ENCODE measurements around the gene DOCK10.
"Not testable (repeated sequence)": the region's sequence is repeated elsewhere in the genome, so short reads cannot be mapped to it uniquely, and the experiment has no call there.

The DOCK10 gene

DNA sequence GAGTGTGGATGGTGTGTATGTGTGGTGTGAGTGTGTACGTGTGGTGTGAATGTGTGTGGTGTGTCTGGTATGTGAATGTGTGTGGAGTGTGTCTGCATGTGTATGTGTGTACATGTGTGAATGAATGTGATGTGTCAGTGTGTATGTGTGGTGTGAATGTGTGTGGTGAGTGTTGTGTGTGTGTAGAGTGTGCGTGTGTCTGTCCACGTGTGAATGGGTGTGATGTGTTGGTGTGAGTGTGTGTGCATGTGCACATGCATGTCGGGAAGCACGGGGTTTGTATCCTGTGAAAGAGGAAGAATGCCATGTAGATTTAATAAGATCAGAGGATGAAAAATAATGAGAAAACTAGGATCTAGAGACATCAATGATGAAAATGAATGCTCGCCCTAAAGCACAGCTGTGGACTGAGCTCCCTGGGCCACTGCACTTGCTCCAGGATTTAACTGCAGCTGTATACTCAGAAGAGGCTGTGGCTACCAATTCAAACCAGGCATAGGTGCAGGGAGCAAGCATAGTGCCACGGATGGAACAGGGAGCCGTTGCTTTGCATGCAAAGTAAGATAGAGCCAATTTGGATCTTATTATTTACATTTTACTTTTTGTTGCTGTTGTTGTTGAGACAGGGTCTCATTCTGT is 122.7 kb downstream of the DOCK10 start:
- DNase-seq (ENCODE audit: low read depth in 2 of 2): no peak

DNA sequence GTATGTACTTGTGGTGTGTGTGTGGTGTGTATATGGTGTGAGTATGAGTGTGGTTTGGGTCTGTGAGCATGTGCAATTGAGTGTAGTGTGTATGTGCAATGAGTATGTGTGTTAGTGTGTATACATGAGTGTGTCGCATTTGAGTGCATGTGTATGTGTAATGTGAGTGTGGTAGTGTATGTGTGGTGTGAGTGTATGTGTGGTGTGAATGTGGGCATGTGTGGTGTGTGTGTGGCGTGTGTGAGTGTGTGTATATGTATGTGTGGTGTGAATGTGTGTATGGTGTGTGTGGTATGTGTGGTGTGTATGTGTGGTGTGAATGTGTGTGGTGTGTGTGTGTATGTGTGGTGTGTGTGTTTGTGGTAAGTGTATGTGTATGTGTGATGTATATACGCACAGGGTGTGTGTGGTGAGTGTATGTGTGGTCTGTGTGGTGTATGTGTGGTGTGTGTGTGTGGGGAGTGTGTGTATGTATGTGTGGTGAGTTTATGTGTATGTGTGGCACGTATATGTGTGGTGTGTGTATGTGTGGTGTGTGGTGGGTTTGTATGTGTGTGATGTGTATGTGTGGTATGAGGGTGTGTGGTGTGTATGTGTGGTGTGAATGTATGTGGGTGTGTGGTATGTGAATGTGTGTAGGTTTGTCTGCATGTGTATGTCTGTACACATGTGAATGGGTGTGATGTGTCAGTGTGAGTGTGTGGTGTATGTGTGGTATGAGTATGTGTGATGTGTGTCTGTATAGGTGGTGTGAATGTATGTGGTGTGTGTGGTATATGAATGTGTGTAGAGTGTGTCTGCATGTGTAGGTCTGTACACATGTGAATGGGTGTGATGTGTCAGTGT is 123.4 kb downstream of the DOCK10 start:
- no peak for DNase-seq (ENCODE audit: low read depth in 2 of 2)

DNA sequence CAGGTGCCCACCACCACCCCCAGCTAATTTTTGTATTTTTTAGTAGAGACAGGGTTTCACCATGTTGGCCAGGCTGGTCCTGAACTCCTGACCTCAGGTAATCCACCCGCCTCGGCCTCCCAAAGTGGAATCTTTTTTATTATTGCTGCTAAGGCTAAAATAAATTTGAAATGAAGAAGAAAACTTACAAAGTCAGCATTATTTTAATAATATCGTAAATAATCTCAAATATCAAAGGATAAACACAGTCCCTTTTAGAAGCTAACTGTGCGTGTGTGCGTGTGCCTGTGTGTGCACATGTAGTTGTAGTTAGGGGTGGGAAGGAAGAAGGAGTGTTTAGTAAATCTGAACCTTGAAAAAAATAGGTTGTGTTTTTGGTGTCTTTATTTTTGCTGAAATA is 125.0 kb downstream of the DOCK10 start:
- DNase-seq (ENCODE audit: low read depth in 2 of 2): not testable (repeated sequence)

DNA sequence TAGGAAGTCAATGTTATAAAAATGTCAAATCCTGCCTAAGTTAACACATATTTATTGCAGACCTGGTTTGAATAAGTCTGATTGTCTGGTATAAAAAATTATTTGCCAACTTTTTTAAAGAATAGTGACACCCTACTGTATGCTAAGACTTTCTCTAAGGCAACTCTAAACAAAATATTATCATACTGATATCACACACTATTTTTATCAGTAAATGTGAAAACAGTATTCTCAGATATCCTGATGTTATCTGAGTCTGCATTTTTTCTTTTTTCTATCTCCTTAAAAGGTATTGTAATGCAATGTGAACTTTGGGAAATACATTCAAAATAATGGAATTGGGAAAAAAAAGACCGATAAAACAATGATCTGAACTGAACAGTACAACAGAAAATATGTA is 127.1 kb downstream of the DOCK10 start:
- no peak for DNase-seq (ENCODE audit: low read depth in 2 of 2)

DNA sequence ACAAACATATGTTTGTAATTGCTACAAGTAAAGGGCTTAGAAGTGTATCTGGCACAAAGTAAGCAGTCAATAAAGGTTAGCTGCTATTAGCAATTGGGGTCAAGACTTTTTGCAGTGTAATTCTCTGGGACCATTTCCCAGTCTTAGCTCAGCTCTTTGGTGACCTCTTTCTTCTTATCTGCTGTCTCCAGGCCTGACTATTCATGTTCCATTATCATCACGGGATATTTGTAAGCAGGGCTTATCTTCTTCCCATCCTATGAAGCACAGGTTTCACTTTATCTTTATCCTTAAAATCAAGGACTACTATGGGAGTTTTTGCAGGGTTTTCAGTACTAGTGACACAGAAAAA is 131.7 kb downstream of the DOCK10 start:
- no peak for DNase-seq (ENCODE audit: low read depth in 2 of 2)

DNA sequence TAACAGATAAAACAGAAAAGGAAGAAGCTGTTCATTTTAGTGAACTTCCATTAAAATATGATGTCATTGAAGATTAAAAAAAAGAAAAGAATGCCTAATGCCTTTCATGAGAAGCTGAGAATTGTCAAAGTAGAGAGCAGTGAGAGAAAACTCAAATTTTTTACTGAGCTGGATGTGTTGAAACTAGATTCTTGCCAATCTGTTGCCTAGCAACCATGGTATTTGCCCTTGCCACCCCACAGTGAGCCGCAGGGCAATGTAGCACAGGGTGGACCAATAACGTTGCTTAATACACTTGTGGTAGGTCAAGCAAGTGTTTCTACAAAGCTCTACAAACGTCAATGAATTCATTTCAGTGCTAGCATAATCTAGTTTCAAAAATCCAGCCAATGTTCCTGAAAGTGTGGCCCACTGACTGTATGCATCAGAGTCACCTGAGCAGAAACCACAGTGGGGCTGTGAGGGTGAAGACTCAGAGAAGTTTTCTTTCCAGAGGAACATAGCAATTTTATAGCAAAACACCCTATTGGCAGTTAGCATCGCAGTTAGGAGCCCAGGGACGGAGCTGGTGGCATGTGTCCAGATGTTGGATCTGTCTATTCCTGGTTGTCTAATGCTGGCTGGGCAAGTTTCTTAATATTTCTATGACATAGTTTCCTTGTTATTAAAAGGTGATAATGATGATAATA is 132.2 kb downstream of the DOCK10 start:
- no peak for DNase-seq (ENCODE audit: low read depth in 2 of 2)

DNA sequence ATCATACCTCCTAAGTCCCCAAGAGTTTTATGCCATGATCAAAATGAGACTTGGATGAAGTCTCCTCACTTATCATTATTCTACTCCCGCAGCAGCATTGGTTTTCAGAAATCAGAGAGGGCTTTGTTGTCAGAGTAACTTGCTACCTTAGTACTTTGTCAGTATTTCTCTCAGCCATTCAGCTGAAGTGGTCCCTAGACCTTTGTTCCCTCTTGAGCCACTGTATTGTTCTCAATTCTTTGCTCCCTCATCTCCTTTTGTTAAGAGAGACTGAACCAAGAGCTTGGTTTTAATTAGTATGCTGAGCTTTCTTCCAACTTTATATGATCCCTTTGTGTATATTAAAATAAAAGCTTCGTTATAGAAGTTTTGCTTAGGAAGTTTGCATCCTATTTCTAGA is 133.4 kb downstream of the DOCK10 start:
- DNase-seq (ENCODE audit: low read depth in 2 of 2): no peak

DNA sequence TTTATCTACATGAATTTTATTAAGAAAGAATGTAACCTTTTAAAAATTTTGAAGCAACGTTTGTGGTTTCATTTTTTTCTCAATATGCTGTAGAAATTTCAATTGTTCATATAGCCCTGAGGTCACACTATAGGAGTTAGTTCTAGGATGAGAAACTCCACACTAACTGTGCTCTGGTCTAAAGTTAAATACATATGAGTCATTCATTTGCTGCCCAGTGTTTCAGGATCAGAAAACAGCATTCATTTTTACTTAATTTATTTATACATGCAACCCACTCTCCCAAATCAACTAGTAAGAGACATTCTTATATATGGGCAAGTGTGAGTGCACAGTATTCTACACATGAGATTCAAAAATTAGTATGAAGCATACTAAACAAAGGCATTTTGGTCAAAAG is 137.9 kb downstream of the DOCK10 start:
- no peak for DNase-seq (ENCODE audit: low read depth in 2 of 2)

DNA sequence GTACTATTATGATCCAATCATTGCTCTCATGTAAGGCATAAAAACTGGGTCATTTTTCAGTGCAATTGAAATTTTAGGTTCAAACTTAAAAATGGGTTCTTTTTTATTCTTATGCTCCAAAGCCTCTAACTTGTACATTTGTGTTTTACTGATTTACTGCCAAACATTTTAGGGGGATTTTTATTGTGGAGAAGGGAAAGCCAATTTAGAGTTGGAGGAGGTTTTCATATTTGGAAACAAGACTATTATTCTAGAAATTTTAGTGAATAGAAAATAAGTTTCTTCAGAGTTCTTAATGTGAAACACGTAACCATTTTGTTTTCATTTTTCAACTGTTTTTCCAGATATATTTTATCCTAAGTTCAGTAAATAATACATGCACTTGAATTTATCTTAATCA is 138.6 kb downstream of the DOCK10 start:
- no peak for DNase-seq (ENCODE audit: low read depth in 2 of 2)

DNA sequence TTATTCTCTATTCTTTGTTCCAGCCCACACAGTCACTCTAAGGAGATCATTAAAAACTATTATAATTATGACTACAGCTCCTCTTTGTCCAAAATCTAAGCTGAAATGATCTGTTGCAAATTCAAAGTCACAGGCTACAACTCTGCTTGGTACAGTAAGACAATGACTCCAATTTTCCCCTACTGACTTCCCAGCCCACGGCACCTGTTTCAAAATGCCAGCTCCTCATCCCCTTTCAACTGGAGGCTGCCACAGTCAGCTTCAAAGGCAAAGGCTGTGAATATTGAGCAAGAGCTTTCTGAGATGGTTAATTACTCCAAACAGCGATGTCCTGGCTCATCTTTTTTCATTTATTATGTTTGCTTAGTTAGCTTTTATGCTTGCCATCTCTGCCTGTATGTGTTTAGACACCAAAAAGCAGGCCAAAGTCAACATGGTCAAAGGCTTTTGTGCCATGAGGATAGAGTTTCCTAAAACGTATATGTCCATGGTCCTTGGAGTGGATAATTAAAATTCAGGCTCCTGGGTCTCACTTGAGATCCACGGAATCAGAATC is 141.1 kb downstream of the DOCK10 start:
- no peak for DNase-seq (ENCODE audit: low read depth in 2 of 2)

DNA sequence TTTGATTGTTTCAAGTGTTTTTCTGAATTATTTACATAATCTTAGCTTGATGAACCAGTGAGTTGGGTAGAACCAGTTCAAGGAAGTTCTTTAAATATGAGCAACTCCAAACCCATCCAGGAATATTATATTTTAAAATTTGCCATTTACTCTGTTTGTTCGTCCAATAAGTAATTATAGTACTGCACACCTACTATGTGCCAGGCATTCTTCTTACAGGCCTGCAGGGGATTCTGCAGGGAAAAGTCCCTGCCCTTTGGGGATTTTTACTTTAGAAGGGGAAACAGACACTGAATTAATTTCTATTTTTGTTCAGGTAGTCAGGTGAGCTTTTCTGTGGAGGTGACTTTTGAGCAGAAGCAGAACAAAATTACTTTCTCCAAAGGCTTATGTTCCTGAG is 146.9 kb downstream of the DOCK10 start:
- DNase-seq (ENCODE audit: low read depth in 2 of 2): no peak

DNA sequence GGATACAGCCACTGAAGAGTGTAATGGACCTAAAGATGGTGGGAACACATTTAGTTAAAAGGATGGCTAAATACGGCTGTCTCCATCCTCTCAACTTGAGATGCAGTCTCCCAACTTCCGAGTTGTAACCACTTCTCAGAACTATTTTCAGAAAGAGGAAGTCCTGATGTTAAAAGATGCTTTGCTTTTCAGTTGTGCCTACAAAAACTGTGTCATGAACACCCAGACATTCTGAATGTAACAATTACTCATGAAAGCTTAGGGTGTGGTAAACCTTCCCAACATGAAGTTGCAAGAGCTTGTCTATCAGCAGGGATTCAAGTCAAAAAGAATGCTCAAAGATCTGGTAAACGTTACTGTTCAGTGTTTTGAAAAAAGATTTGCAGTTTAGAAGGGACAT is 147.9 kb downstream of the DOCK10 start:
- no peak for DNase-seq (ENCODE audit: low read depth in 2 of 2)

DNA sequence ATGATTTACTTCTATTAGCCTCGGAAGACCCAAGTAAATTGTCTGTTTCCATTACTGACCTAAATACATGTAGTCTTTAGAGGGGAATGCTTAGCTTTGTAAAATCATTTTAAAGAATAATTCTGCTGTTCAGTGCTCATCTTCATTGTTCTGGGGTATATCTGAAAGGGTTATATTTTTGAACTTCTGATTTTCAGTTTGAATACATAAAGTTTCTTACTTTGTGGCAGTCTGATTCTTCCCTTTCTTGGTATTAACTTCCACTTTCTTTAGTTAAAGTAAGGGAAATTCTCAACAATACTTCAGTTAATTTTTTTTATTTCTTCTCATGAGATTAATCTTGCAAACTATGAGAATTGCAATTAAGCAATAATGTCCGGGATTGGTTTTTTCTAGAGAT is 148.4 kb downstream of the DOCK10 start:
- no peak for DNase-seq (ENCODE audit: low read depth in 2 of 2)

DNA sequence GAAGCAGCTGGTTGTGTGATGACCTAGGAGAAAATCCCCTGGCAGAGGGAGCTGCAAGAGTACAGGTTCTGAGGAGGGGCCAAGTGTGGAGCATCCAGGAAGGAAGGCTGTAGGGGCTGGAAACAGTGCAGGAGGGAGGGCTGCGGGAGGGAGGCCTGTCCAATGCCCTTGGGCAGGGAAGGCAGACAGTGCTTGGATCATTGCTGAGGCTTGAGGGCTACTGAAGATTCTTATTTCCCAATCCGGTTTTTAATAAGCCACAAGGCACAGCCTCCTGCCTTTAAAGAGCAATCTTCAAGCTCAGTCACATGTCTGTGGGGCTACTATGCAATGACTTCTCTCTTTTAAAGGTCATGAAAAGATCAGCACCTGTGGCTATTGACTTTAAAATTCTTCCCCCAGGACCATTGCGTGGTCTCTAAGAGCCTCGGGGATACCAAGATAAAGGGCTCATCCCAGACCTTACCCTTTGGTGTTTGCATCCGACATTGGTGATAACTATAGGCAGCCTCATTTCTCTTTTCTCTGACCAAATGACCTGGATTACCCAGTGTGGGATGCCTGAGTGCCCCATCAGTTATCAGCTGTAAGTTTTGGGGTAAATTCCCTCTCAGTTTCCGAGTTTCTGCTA is 149.6 kb downstream of the DOCK10 start:
- DNase-seq (ENCODE audit: low read depth in 2 of 2): no peak

DNA sequence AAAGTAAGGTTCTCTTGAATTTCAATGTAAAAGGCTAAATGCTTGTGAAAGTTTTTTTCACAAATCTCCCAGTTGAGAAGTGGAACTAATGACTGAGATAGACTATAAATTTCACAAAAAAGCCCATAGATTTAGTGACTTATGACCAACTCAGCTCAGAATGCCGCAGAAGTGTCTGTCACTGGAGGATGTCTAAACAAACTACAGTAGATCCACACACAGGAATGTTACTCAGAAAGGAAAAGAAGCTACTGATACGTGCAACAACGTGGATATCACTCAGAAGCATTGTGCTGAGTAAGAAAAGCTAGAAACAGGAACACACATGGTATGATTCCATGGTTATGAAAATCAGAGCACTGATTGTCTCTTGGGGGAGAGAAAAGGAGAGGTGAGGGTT is 151.9 kb downstream of the DOCK10 start:
- DNase-seq (ENCODE audit: low read depth in 2 of 2): no peak

DNA sequence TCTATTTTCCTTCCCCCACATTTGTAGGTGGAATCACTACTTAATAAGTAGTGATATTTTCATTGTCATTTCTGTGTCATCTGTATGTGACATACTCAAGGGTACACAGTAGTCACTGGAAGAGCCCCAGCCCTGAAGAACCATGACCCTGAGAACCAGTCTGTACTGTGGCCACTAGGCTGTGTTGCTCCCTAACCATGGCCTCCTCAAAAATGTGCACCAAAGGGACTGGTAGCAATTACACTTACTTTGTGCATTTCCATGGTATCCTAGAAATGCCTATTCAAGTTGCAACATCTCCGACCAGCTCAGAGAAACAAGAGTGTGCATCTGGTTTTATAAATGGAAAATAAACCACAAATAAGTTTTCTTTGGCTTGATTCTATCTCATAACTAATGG is 155.1 kb downstream of the DOCK10 start:
- DNase-seq (ENCODE audit: low read depth in 2 of 2): no peak

DNA sequence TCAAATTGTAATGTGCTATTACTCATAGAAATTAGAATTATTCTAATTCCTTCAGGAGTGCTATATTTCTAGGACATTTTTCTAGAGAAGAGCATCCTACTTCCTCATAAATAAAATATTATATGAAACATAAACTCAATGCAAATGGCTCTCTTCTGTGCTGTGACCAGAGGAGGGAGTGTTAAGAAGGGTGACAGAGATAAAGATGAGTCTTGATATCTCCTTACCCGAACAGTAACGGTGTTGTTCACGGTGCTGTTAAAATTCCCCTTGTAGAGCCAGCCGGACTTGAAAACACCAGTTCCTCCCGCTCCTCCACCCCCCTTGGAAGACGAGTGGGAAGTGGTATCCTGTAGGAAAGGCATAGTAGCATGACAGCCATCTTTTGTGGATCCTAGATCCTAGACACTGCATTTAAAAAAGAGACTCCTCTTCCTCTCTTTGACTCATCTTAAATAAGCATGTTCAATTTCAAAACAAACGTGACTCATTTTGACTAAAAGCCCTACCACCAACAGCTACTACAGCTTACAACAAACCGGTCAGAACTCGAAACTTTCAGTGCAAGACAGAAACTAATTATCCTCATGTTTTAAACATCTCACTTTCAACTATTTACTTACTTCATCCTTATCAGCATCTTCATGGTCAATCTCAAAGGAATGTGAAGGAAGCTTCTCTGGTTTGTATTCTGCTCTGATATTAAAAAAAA is 156.3 kb downstream of the DOCK10 start:
- DNase-seq (ENCODE audit: low read depth in 2 of 2): no peak

DNA sequence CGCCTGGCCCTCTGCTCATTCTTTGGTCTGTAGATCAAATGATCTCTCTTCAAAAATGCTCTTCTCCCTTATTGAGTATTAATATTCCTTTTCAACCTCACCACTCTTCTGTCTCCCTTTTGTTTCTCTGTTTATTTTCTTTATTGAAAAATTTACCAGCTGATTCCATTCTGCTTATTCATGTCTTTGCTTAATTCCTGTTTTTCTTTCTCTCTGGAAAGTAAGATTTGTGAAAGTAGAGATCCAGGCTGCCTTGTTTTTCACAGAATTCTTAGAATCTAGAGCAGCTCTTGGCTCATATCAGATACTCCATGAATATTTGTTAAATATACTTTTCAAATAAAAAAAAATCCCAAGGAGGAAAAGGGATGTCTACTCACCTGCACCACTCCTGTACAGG is 157.0 kb downstream of the DOCK10 start:
- DNase-seq (ENCODE audit: low read depth in 2 of 2): no peak

DNA sequence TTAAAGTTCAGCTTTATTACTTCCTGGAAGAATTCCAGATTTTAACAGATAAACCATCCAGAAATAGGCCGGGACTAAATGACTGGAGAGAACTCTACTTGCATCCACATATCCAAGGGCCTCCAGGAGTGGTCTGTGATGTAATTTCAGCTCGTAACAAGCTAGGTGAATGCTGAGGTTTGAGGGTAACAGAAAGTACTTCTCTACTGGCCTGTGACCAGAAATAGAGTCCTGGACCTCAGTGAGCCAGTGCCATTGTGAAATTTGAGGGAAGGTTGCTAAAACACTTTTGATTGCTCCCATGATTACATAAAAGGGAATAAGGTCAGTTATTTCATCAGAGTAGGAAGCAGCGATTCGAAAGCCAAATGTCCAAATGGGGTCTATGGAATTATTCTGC is 158.1 kb downstream of the DOCK10 start:
- DNase-seq (ENCODE audit: low read depth in 2 of 2): no peak

DNA sequence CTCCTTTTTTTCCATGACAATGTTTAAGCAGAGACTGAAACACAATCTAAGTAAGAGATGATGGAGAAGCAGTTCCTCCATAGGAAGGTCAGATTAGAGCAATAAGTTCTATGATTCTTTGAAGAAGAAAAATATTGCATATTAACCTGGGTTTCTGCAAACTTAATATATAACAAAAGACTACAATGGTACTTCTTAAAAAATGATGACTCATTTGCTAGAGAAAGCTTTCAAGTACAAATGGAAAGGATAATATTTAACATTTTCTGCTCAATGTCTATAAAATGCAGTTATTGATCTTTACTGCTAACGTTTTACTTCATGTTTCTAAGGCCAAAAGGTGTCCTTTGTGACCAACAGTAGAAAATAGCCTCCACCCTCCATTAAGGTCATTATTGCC is 158.6 kb downstream of the DOCK10 start:
- DNase-seq (ENCODE audit: low read depth in 2 of 2): no peak

DNA sequence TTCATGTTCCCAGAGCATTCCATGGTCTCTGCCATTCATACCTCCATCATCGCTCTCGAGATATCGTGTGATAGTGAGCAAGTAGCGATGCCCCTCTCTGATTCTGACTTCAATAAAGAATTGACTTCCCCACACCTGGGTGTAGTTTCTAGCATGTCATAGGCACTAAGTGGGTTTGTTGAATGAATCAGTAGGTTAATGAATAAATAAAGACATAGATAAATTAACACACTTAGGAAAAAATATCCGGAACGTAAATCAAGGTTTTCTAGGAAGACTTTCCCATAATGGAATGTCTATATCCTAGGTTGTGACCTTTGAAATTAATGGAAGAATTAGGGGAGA is 159.1 kb downstream of the DOCK10 start:
- no peak for DNase-seq (ENCODE audit: low read depth in 2 of 2)
